Lower leg skin (tissue), 3 donors: ENCODE data around the gene DLGAP1.

Experiments
- CTCF ChIP-seq, 3 donors: fragments of 450-650 bp; IDR thresholded peaks; one replicate each; pipeline ENCODE4 v1.5.1; 2016; ENCODE audit warnings: antibody characterized with exemption in 3 of 3, mild to moderate bottlenecking in 3 of 3, moderate library complexity in 2 of 3
- POLR2A ChIP-seq, 2 donors: fragments of 450-650 bp; IDR thresholded peaks; one replicate each; pipeline ENCODE4 v1.6.1; 2016 to 2017; ENCODE audit warnings: antibody characterized with exemption in 2 of 2, mild to moderate bottlenecking in 1 of 2, moderate library complexity in 1 of 2

GRCh38 chr18:3821524-3821923, 633.6 kb downstream of the DLGAP1 start:
- TF ChIP-seq CTCF (IDR thresholded peaks at IDR 0.05) (no peak), POLR2A (IDR thresholded peaks at IDR 0.05) (no peak)
